ENCODE data around the gene RAD50.

DNA sequence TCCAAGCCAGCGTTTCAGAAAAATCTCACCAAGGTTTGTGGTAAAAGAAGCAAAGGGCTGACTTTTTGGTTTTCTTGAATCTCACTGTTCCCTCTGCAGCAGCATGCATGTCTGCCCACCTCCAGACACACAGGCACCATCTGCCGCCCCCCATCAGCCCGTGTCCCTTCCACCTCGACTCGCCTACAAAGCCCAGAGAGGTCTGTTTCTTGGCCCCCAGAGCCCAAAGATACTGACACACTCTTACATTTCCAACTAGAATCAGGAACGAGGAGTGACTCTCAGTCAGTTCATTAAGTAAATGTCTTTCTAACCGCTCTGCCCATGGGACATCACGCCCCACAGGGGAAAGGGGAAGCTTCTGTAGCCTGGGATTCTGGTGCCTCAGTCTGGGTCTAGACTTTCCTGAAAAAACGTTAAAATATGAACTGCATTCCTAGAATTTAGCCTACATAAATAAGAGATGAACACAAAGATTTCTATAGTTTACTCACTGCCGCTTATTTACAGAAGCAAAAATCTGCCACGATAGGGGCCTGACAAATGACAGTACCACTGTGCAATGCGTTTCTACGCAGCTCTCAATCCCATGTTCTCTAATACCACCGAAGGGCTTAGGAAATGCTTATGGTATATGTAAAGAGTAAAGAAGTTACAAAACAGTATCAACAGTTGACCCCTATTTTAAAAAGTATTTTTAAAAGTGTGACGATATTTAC is 121.1 kb downstream of the RAD50 start:
- TF ChIP-seq, protein P1, sequence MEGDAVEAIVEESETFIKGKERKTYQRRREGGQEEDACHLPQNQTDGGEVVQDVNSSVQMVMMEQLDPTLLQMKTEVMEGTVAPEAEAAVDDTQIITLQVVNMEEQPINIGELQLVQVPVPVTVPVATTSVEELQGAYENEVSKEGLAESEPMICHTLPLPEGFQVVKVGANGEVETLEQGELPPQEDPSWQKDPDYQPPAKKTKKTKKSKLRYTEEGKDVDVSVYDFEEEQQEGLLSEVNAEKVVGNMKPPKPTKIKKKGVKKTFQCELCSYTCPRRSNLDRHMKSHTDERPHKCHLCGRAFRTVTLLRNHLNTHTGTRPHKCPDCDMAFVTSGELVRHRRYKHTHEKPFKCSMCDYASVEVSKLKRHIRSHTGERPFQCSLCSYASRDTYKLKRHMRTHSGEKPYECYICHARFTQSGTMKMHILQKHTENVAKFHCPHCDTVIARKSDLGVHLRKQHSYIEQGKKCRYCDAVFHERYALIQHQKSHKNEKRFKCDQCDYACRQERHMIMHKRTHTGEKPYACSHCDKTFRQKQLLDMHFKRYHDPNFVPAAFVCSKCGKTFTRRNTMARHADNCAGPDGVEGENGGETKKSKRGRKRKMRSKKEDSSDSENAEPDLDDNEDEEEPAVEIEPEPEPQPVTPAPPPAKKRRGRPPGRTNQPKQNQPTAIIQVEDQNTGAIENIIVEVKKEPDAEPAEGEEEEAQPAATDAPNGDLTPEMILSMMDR (IDR thresholded peaks at IDR 0.05; ENCODE audit: insufficient read depth, low read length, poor library complexity, severe bottlenecking), result no peak
- TF ChIP-seq EZH2phosphoT487 (conservative IDR thresholded peaks at IDR 0.05; ENCODE audit: low read length), result no peak

All from SU-DHL-6 (cell line).